ENCODE data around the gene HOXA4. TPM values are rescaled to one million over a fixed set of nuclear protein-coding genes. Genes with fewer than 3 reads are reported as not detected.

The HOXA4 gene
- total and polyA plus RNA-seq, 2 of the 8 experiments (the other 6 are each of a cell fraction or from before 2014, with no cell fraction given): not detected

- TF ChIP-seq, protein P1, sequence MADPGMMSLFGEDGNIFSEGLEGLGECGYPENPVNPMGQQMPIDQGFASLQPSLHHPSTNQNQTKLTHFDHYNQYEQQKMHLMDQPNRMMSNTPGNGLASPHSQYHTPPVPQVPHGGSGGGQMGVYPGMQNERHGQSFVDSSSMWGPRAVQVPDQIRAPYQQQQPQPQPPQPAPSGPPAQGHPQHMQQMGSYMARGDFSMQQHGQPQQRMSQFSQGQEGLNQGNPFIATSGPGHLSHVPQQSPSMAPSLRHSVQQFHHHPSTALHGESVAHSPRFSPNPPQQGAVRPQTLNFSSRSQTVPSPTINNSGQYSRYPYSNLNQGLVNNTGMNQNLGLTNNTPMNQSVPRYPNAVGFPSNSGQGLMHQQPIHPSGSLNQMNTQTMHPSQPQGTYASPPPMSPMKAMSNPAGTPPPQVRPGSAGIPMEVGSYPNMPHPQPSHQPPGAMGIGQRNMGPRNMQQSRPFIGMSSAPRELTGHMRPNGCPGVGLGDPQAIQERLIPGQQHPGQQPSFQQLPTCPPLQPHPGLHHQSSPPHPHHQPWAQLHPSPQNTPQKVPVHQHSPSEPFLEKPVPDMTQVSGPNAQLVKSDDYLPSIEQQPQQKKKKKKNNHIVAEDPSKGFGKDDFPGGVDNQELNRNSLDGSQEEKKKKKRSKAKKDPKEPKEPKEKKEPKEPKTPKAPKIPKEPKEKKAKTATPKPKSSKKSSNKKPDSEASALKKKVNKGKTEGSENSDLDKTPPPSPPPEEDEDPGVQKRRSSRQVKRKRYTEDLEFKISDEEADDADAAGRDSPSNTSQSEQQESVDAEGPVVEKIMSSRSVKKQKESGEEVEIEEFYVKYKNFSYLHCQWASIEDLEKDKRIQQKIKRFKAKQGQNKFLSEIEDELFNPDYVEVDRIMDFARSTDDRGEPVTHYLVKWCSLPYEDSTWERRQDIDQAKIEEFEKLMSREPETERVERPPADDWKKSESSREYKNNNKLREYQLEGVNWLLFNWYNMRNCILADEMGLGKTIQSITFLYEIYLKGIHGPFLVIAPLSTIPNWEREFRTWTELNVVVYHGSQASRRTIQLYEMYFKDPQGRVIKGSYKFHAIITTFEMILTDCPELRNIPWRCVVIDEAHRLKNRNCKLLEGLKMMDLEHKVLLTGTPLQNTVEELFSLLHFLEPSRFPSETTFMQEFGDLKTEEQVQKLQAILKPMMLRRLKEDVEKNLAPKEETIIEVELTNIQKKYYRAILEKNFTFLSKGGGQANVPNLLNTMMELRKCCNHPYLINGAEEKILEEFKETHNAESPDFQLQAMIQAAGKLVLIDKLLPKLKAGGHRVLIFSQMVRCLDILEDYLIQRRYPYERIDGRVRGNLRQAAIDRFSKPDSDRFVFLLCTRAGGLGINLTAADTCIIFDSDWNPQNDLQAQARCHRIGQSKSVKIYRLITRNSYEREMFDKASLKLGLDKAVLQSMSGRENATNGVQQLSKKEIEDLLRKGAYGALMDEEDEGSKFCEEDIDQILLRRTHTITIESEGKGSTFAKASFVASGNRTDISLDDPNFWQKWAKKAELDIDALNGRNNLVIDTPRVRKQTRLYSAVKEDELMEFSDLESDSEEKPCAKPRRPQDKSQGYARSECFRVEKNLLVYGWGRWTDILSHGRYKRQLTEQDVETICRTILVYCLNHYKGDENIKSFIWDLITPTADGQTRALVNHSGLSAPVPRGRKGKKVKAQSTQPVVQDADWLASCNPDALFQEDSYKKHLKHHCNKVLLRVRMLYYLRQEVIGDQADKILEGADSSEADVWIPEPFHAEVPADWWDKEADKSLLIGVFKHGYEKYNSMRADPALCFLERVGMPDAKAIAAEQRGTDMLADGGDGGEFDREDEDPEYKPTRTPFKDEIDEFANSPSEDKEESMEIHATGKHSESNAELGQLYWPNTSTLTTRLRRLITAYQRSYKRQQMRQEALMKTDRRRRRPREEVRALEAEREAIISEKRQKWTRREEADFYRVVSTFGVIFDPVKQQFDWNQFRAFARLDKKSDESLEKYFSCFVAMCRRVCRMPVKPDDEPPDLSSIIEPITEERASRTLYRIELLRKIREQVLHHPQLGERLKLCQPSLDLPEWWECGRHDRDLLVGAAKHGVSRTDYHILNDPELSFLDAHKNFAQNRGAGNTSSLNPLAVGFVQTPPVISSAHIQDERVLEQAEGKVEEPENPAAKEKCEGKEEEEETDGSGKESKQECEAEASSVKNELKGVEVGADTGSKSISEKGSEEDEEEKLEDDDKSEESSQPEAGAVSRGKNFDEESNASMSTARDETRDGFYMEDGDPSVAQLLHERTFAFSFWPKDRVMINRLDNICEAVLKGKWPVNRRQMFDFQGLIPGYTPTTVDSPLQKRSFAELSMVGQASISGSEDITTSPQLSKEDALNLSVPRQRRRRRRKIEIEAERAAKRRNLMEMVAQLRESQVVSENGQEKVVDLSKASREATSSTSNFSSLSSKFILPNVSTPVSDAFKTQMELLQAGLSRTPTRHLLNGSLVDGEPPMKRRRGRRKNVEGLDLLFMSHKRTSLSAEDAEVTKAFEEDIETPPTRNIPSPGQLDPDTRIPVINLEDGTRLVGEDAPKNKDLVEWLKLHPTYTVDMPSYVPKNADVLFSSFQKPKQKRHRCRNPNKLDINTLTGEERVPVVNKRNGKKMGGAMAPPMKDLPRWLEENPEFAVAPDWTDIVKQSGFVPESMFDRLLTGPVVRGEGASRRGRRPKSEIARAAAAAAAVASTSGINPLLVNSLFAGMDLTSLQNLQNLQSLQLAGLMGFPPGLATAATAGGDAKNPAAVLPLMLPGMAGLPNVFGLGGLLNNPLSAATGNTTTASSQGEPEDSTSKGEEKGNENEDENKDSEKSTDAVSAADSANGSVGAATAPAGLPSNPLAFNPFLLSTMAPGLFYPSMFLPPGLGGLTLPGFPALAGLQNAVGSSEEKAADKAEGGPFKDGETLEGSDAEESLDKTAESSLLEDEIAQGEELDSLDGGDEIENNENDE (IDR thresholded peaks at IDR 0.05; ENCODE audit: insufficient replicate concordance, low read length): no peak
Measured at GRCh38 chr7:27097686-27098577, 32.6 kb downstream of the HOXA4 start (continued).
